ENCODE data around the gene MRPS18C. TPM values are rescaled to one million over a fixed set of nuclear protein-coding genes. Genes with fewer than 3 reads are reported as not detected.

Gene MRPS18C
- 30.2 TPM for total RNA-seq

DNA sequence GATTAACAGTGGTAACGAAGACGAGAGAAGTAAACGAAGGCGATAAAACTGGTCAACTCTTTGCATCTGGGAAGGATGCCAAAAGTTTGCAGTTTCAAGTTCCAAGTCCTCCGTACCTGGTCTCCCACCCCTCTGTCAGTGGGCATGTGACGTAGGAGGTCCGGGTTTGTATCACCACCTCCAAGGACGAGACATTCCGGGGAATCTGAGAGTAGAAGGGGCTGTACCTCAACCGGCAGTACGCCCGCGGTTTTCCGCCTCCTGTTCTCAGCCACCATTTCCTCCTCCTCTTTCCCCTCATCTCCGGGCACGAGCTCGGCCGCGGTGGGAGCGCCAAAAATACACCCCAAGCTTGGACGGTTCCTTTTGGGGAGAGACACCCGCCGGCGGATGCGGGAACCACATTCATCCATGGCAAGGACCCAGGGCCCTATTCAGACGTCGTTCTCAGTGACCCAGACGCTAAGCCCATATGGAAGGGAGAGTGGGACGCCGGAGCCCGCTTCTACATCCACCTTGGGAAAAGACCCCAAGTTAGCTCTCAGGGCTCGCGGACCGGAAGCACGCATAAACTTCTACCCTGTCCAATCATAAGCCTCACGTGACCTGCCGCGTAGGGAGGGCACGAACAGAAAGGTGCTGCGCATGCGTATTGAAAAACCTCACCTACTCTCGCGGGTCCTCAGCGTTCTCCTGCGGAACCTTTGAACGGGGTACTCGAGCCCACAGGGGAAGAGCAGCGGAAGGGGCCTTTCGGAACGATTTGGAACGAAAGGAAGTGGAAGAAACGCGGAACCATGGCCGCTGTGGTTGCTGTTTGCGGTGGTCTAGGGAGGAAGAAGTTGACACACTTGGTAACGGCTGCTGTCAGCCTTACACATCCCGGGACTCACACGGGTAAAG, at the start of gene MRPS18C, which contains the start of gene HELQ:
Gene MRPS18C, plus strand, starts transcription at position 778 of the 903 bp plus-strand sequence. Its CDS starts 20 bp downstream, at position 798.
Gene HELQ, minus strand, starts transcription at position 543 of the 903 bp plus-strand sequence. Its CDS starts 130 bp downstream, at position 413.

DNA sequence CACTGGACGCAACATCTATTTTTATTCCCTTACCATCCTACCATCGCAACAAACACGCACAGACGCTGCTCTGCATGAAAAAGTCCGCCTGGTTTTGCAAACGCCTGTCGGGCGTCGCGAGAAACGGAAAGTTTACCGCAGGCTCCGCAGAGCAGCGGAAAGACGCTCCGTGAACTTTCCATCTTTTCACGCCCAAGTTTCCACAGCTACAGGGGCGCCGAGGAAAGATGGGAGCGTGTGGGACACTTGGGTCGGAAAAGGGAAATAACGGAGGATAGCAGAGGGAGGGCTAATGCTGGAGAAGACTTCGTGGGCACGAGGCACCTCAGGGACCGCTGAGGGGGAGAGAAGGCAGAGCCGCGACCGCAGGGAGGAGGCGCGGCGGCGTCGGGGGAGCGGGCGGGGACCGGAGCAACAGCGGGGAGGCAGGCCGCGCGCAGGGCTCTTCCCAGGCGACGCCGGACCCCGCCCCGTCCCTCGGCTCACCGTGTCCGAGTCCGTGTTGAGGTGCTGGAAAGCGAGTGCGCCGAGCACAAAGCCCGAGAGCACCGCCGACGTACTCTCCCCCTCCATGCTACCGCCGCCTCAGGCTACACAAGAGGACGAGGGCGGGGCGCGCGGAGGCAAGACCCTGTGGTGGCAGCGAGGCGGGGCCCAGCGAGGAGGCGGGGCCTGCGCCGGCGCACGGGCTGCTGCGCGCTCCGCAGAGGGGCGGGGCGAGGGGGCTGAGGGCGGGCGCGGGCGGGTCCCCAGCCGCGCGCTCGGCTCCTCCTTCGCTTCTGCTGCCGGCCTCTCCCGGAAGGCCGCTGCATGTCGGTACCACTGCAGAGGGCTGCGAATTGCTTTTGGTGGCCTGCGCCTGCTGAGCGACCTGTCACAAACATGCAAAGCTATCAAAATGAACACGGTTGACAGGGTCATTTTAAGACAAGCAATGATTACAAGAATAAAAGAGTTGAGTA, 28.9 kb downstream of the MRPS18C start, which contains the start of gene ABRAXAS1:
Gene ABRAXAS1, minus strand, starts transcription at position 601 of the 962 bp plus-strand sequence. Its CDS starts 28 bp downstream, at position 573.

Other genes with a start within 250 kb of the MRPS18C start
- 21.7 TPM for gene COQ2, start 171.3 kb upstream of the MRPS18C start, total RNA-seq
- gene HPSE, start 121.2 kb upstream of the MRPS18C start, total RNA-seq: 2.1 TPM
- 15.9 TPM for gene HELQ, start 235 bp upstream of the MRPS18C start, total RNA-seq
- gene ABRAXAS1, start 29.0 kb downstream of the MRPS18C start, total RNA-seq: 9.5 TPM
- gene GPAT3, start 80.0 kb downstream of the MRPS18C start, total RNA-seq: 1.2 TPM

All from diencephalon (tissue), 1 donor.